ENCODE results near the gene UGT1A10. TPM values are rescaled to one million over a fixed set of nuclear protein-coding genes. Genes with fewer than 3 reads are reported as not detected.
"Not testable (repeated sequence)": the region's sequence is repeated elsewhere in the genome, so short reads cannot be mapped to it uniquely, and the experiment has no call there.

Gene UGT1A10
- total RNA-seq, 4 donors from 2014 or later: not detected

DNA sequence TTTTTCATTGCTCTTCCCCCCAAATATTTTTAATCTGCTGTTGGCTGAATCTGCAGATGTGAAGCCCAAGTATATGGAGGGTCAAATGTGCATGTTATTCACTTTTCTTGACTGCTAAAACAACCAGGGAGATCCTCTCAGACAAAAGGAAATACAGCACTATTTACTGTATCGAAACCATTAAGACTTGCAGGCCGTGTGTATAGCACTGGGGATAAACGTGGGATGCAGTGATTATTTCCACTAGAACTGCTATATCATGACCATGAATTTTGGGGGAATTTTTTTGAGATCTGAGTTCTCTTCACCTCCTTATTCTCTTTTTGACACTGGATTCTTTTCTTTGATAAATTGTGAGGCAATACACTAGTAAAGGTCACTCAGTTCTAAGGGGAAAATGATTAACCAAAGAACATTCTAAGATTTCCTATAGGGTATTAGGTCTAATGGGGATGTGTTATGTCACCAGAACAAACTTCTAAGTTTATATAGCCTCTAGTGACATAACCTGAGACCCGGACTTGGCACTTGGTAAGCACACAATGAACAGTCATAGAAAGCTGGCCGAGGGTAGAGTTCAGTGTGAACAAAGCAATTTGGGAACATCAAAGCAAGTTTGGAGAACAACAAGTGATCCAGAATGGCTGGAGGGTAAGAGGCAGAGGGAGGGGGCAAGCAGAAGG lies 109.0 kb downstream of the UGT1A10 start:
- TF ChIP-seq, protein P1, sequence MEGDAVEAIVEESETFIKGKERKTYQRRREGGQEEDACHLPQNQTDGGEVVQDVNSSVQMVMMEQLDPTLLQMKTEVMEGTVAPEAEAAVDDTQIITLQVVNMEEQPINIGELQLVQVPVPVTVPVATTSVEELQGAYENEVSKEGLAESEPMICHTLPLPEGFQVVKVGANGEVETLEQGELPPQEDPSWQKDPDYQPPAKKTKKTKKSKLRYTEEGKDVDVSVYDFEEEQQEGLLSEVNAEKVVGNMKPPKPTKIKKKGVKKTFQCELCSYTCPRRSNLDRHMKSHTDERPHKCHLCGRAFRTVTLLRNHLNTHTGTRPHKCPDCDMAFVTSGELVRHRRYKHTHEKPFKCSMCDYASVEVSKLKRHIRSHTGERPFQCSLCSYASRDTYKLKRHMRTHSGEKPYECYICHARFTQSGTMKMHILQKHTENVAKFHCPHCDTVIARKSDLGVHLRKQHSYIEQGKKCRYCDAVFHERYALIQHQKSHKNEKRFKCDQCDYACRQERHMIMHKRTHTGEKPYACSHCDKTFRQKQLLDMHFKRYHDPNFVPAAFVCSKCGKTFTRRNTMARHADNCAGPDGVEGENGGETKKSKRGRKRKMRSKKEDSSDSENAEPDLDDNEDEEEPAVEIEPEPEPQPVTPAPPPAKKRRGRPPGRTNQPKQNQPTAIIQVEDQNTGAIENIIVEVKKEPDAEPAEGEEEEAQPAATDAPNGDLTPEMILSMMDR (IDR thresholded peaks at IDR 0.05): no peak
- no peak for ATAC-seq (ENCODE audit: low FRiP score)

DNA sequence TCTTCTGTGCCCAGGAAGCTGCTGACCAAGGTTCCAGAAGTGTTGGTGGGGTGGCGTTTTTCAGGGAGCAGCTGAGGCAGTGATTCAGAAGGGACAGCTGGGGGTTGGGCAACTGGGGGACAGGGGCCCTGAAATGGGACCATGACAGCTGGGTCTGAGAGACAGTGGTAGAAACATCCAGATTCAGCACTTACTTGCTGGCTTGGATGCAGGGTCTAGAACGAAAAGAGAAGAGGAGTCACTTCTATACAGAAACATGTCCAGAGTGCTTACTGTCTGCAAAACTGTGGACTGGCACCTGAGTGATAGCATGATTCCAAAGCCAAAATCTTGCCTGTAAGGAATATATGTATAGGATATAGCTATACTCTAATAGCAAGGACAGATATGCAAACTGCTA lies 109.6 kb downstream of the UGT1A10 start:
- ATAC-seq (ENCODE audit: low FRiP score); DNase-seq (ENCODE audit: low spot score): not testable (repeated sequence)

More for the DNA sequence above, 109.0 kb downstream of the UGT1A10 start:
- no peak for DNase-seq (ENCODE audit: low spot score)

DNA sequence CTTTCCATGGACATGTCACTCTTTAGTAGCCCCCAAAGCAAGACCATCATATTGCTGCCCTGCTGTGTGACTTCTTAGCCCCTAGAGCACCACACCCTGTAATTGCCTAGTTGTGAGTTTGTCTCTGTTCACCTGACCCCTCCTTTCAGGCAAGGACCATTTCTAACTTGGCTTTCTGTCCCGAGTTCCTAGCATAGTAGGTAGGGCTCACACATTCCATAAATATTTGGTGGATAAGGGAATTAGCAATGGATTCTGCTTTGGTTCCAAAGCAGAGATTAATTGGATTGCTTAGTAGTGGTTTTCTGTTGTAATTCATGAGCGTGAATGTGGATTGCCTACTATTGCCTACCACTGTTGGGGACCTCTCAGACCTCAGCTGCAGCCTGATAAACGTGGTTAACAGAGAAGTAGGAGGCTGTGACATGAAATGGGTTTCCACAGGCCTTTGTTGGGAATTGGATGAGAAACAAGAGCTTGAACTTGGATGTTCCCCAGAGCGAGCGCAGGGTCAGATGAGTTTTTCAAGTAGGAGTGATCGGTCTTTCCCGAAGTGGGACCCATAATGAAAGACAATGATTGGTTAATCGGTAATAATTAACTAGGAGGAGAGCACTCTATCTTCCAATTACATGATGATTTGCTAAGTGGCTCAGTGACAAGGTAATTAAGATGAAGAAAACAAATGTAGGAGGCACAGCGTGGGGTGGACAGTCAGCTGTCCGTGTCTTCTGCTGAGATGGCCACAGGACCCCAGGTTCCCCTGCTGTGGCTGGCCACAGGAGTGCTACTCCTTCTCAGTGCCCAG lies 110.4 kb downstream of the UGT1A10 start:
- TF ChIP-seq, protein P1 (IDR thresholded peaks at IDR 0.05): no peak
- DNase-seq (ENCODE audit: low spot score) (no peak), ATAC-seq (ENCODE audit: low FRiP score) (peak; percentile 60)

DNA sequence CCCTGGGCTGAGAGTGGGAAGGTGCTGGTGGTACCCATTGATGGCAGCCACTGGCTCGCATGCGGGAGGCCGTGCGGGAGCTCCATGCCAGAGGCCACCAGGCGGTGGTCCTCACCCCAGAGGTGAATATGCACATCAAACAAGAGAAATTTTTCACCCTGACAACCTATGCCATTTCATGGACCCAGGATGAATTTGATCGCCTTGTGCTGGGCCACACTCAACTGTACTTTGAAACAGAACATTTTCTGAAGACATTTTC lies 111.0 kb downstream of the UGT1A10 start:
- DNase-seq (ENCODE audit: low spot score) (no peak), ATAC-seq (ENCODE audit: low FRiP score) (no peak)
- TF ChIP-seq, protein P1 (IDR thresholded peaks at IDR 0.05): no peak

DNA sequence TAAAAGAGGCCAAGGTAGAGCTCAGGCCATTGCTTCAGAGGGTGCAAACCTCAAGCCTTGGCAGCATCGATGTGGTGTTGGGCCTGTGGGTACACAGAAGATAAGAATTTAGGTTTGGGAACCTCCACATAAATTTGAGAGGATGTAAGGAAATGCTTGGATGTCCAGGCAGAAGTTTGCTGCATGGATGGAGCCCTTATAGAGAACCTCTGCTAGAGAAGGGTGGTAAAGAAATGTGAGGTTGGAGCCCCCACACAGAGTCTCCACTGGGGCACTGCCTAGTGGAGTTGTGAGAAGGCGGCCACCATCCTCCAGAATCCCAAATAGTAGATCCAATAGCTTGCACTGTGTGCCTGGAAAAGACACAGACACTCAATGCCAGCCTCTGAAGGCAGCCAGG lies 114.4 kb downstream of the UGT1A10 start:
- not testable (repeated sequence) for DNase-seq (ENCODE audit: low spot score); ATAC-seq (ENCODE audit: low FRiP score)

DNA sequence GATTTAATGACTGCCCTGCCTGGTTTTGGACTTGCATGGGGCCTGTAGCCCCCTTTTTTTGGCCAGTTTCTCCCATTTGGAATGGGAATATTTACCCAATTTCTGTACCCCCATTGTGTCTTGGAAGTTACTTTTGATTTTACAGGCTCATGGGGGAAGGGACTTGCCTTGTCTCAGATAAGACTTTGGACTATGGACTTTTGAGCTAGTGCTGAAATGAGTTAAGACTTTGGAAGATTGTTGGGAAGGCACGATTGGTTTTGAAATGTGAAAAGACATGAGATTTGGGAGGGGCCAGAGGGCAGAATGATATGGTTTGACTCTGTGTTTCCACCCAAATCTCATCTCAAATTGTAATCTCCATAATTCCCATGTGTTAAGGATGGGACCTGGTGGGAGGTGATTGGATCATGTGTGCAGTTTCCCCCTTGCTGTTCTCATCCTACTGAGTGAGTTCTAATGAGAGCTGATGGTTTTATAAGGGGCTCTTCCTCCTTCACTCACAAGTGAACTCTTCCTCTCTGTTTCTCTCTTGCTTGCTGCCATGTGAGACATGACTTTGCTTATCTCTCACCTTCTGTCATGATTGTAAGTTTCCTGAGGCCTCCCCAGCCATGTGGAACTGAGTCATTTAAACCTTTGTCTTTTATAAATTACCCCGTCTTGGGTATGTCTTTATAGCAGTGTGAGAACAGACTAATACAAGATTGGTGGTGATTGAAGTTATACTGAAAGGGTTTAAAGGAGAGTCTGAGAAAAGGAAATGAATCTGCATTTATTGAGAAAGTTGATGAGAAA lies 115.2 kb downstream of the UGT1A10 start:
- DNase-seq (ENCODE audit: low spot score); ATAC-seq (ENCODE audit: low FRiP score): not testable (repeated sequence)

DNA sequence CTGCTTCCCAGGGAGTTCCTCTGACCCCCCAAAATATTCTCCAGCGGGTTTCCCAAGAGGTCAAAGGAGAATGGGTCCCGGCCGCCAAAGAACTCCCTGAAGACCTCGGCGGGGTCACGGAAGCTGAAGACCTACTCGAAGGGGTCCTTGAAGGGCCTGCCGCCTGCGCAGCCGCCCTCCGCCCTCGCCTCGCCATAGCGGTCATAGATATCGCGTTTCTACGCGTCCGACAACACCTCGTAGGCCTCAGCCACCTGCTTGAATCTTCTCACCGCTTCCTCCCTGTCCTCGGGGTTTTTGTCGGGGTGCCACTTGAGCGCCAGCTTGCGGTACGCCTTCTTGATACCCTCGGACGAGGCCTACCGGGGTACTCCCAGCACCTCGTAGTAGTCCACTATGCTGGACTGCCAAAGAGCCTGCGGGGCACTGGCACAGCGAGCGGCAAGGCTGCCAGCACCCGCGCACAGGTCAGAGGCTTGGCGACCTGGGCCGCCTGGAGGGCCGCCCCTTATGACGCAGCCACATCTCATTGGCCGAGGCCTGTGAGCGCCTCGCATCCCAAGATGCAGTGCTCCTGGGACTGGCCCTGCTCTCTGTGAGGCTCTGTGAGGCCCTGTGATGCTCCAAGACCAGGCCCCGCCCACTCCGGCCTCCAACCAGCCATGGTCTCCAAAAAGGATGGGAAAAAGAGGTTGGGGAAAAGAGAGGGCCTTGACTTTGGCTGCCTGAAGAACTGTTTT lies 118.8 kb downstream of the UGT1A10 start:
- ATAC-seq (ENCODE audit: low FRiP score) (no peak), DNase-seq (ENCODE audit: low spot score) (no peak)
- TF ChIP-seq, protein P1 (IDR thresholded peaks at IDR 0.05): no peak

DNA sequence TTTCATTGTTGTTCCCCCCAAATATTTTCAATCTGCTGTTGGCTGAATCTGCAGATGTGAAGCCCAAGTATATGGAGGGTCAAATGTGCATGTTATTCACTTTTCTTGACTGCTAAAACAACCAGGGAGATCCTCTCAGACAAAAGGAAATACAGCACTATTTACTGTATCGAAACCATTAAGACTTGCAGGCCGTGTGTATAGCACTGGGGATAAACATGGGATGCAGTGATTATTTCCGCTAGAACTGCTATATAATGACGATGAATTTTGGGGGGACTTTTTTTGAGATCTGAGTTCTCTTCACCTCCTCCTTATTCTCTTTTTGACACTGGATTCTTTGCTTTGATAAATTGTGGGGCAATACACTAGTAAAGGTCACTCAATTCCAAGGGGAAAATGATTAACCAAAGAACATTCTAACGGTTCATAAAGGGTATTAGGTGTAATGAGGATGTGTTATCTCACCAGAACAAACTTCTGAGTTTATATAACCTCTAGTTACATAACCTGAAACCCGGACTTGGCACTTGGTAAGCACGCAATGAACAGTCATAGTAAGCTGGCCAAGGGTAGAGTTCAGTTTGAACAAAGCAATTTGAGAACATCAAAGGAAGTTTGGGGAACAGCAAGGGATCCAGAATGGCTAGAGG lies 120.3 kb downstream of the UGT1A10 start:
- DNase-seq (ENCODE audit: low spot score): no peak
- TF ChIP-seq, protein P1 (IDR thresholded peaks at IDR 0.05): no peak
- ATAC-seq (ENCODE audit: low FRiP score): no peak

Measured in omental fat pad (tissue), 4 donors.